C1 segment of cervical spinal cord (tissue), 14 donors: ENCODE results near the gene ELF1.
"Not testable (repeated sequence)": the region's sequence is repeated elsewhere in the genome, so short reads cannot be mapped to it uniquely, and the experiment has no call there.

Source experiments
- DNase-seq, 14 donors: peaks; one replicate each; lab custom pipeline; 2025; lab: John Stamatoyannopoulos, UW

The ELF1 gene

DNA sequence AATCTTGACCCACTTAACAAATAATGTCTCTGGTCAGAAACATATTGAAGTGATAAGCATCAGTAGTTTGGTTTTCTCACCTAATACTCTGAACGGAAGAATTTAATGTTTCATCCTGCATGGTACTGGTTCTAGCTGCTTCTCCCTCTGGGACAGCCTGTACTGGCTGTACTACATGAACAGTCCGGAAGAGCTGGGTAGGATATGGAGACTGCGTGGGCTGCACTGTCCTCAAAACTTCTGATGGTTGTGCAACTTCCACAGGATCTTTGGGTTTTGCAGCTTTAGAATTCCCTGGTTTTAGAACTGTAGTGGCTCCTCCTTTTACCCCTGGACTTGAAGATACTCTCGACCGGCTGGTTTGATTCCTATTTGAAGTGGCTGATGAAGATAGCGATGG, 78.3 kb downstream of the ELF1 start:
- DNase-seq, result no peak

DNA sequence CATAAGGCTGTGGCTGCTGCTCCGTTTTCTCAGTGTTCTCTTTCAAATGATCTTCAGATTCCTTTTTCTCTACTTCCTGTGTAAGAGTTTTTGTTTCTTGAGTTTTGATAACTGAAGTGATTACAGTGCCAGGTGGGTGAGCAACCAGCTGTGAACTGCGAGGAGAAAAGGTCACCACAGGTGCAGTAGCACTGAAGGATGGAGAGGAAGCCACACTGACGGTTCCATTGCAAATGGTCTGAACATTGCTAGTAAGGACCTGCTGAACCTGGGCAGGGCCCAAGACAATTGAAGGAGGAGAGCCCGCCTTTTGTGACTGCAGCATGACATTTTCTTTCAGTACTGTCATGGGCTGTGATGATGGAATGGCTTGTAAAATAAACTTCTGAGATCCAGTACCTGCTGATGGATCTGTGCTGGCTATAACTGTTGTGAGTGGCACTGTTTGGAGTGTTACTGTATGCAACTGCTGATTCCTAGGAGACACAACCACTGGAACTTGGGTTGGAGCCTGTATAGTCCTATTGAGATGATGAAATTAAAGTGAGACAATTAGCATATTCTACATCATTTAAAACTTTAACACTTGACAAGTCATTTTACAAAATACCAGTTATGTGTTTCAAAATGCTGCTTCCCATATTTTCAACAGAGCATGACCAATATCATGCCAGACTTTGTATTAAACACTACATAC, 85.5 kb downstream of the ELF1 start:
- DNase-seq, result no peak

DNA sequence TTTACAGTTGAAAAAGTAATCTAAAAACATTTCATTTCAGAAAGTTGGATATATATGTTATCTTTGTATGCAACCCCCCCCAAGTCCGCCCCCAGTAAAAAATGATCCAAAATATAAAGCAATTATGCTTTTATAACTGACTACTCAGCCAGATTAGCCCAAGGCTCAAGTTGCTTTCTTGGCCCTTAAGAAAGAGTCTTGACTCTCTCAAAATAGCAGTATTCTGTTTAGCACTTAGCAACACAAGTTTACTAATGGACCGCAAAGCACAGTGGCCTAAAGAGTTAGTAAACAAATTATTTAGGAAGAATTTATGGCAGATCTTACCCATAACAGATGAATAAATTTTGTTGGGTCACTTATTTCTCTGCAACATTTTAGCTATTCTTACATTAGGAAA, 86.9 kb downstream of the ELF1 start:
- no peak for DNase-seq

DNA sequence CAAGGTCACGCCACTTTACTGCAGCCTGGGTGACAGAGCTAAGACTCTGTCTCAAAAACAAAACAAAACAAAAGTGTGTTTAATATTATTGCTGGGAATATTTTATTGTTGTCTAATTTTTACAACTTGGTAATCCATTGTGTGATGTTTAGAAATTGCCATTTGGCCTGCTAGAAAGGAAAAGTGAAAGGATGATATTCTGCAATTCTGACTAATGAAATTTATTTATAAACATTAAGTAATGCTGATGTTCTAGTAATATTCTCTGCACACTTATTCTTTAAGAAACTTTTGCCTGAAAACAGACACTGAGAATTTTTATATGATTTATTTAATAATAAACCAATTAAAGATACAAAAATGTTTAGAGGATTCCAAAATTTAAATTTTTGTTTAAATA, 87.4 kb downstream of the ELF1 start:
- no peak for DNase-seq

DNA sequence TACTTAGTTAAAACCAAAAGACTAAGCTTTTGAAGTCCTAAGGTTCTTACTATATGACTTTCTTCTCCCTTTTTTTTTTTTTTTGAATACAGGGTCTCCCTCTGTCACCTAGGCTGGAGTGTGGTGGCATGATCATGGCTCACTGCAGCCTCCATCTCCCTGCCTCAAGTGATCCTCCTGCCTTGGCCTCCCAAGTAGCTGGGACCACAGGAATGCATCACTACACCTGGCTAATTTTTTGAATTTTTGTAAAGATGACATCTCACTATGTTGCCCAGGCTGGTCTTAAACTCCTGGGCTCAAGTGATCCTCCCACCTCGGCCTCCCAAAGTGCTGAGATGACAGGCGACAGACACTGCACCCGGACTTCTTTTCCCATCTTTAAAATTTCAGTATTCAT, 89.2 kb downstream of the ELF1 start:
- DNase-seq, result not testable (repeated sequence)

DNA sequence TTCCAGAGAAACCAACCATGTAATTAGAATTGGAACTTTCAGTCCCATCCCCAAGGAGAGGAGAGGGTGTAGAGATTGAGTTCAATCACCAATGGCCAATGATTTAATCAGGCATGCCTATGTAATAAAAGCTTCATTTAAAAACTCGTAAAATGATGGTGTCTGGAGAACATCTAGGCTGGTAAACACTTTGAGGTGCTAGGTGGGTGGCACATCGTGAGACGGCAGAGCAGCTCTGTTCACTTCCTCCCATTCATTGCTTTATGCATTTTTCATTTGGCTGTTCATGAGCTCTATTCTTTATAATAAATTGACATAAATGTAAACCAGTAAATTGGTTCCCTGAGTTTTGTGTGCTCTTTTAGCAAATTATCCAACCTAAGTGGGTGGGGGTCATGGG, 90.1 kb downstream of the ELF1 start:
- DNase-seq, result no peak

DNA sequence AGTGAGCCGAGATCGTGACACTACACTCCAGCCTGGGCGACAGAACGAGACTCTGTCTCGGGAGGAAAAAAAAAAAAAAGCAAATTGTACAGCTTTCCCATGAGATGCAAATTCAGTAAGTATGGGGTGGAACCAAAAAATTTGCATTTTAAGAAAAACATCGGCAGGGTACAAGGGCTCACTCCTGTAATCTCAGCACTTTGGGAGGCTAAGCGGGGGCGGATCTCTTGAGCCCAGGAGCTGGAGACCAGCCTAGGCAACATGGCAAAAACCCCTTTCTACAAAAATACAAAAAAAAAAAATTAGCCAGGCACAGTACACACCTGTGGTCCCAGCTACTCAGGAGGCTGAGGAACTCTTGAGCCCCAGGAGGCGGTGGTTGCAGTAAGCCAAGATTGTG, 91.2 kb downstream of the ELF1 start:
- DNase-seq, result no peak

DNA sequence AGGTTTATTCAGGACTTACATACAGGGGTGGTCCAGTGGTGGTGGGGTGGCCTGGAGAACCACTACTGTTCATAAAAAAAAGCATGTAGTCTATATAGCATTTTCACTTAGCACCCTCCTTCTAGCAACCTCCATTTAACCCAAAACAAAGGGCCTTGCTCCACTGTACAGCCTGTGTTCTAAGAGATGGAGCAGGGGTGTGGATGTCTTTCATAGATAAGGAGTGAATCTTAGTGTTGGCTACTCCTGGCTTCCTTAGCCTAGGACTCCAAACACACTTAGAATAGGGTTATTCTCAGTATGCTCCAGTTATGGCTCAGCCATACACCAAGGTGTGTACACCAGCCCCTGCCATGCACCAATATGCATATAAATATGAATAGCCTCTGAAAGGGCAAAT, 95.2 kb downstream of the ELF1 start:
- DNase-seq, result no peak

DNA sequence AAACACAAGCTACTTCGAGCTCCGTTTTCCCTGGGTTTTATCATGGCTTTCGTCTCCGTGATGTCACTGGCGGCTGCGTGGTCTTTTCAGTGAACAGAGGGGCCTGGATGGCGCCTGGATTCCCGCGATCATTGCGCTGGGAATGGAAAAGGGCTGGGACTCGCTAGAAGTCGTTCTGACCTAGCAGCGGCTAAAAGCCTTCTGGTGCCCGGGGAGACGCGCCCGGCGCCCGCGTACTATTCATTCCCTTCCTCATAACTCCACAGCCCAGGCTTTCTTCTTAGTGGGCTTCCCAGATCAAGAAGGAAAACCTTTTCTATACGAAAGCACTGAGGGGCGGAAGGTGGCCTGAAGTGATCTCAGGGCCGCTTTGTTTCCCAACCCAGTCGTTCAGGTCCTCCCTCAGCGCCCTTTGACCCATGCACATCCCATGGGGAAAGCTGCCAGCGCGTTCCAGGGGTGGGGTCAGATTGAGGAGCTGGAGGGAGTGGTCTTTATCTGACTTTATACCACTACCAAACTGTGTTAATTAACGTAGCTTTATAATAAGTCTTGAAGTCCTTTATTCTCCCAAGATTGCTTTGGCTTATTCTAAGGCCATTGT, 96.6 kb downstream of the ELF1 start:
- peak in 1 of 14 donors; percentile 2 for DNase-seq

DNA sequence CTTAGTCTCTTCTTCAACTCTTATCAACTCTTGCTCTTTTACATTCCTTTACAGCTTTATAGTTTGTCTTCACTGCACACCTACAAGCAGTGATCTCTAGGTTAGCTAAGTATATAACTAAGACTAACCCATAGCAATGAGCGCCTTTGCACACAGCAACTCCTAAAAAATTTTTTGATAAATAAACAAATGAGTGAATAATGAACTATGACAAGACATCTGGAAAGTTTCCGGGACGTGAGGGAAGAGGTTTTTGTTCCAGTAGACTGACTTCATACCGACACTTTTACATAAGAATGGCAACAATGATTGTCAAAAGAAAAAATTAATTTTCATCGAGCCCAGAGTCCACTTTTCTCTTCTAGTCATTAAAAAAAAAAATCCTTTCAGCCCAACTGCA, 98.3 kb downstream of the ELF1 start:
- DNase-seq, result peak in 1 of 14 donors; percentile 27

DNA sequence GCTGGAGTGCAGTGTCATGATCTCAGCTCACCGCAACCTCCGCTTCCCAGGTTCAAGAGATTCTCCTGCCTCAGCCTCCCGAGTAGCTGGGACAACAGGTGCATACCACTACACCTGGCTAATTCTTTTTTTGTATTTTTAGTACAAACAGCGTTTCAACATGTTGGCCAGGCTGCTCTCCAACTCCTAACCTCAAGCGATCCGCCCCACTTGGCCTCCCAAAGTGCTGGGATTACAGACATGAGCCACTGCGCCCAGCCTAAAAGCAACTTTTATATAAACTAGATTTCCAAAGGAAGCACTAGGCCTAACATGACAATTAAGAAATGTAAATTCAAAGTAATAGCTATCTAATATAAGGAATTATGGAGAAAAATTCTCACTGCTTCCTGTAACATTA, 99.2 kb downstream of the ELF1 start:
- DNase-seq, result not testable (repeated sequence)

DNA sequence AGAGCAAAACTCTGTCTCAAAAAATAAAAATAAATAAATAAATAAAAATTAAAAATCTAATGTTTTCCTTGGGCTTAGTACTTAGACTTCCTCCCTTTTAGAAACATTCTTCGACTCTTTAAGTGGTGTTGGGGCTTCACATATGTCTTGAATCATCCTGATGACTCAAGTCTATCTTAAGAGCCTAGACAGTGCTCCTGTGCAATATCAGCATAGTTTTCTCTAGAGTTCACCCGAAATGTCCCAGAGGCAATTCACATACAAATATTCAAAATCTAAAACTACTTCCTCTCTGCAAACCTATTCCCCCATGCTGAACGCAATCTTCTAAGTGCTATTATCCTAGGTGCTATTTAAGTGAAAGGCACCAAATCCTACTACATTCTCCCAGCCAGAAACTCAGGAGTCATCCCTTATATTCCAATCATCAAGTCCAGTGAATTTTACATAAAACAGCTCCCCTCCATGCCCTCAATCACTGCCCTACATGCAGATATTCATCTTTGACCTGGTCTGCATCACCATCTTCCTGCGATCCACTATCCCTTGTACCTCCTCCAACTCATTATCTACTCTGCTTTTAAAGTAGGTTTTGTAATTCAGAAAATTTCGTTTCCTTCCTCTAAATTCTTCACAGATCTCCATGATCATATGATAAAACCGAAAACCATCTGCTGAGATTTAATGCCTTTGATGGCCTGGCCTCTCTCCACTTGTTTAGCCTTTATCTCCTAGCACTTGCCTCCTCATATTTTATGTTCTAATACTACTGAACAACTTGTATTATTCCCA, 102.7 kb downstream of the ELF1 start:
- DNase-seq, result no peak

DNA sequence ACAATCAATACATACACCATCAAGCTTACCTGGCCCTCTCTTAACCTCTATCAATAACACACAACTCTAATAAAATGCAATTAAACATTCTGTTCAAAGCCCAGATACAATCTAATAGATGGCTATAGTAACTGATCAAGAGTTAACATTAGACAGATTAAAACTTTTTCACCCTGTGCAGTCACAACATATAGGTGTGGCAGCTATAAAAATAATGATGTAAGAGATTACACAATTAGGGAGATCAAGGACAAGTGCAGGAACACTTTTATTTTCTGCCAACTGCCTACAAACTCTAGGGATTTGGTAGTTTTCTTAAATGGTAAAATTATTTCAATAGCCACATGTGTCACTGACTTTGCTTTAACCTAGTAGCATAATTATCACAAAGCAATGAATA, 104.3 kb downstream of the ELF1 start:
- DNase-seq, result not testable (repeated sequence)

DNA sequence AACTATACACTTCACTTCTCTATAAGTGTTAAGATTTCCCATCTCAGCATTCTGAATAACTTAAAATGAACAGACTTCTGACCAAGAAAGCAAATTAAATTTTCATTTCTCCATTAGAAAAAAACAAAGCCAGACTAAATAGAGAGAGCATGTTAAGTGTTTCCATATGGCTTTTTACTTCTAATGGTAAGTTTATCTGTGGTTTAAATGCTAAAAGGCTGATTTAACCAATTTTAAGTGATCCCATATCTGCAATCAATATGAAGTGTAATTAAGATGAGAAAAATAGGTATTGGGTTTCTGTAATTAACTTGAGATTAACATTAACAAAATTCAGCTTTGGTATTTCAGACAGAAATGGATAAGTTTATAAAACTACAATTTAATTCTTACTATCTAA, 107.8 kb downstream of the ELF1 start:
- DNase-seq, result no peak

DNA sequence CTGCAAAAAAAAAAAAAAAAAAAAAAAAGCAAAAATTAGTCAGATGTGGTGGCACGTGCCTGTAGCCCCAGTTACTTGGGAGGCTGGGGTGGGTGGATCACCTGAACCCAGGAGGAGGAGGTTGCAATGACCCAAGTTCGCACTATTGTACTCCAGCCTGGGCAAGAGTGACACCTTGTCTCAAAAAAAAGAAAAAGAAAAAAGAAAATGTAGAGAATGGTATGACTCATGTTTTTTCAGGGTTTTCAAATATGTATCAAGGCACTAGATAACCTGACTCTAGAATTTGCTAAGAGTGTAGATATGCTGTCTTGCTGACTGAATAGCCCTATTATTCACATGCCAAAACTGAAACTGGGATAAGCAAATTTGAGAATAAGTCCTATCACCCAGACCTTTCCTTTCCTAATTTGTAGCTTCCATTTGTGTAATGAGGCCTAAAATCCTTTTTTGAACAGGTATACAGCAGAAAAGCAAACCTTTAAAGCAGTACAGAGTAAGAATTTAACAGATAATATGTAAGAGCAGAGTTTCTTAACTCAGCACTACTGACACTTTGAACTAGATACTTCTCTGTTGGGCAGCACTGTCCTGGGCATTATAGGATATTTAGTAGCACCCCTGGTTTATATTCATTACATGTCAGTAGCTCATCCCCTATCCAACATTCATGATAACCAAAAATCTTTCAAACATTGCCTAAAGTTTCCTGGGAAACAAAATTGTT, 108.6 kb downstream of the ELF1 start:
- DNase-seq, result no peak

DNA sequence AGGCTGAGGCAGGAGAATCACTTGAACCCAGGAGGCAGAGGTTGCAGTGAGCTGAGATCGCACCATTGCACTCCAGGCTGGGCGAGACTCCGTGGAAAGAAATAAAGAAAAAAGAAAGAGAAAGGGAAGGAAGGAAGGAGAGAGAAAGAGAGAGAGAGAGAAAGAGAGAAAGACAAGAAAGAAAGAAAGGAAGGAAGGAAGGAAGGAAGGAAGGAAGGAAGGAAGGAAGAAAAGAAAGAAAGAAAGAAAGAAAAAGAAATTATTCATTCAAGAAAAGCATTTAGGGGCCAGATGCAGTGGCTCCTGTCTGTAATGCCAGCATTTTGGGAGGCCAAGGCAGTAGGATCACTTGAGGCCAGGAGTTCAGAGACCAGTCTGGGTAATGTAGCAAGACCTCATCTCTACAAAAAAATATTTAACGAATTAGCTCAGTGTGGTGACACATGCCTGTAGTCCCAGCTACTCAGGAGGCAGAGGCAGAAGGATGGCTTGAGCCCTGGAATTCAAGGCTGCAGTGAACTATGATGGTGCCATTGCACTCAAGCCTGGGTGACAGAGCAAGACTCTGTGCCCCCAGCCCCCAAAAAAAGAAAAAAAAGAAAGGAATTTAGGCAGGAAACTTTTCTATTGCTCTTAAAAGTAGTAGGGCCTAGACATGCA, 109.4 kb downstream of the ELF1 start:
- DNase-seq, result not testable (repeated sequence)

DNA sequence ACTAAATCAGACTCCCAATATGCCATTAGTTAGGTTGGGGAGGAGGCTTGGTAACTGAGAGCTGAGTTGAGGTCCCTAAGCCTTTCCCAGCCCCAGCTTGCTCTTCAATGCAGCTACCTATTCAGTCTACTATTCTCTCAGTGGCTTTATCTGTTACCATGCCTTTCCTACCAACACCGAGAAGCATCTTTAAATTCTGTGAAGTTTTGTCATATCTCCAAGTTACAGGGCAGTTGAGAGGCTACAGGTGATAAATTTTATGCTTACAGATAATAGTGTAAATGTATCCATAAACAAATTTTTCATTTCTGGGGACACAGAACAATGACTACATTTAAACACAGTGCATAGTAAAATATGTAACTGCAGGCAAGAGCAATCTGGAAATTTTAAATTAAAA, 110.6 kb downstream of the ELF1 start:
- DNase-seq, result no peak

DNA sequence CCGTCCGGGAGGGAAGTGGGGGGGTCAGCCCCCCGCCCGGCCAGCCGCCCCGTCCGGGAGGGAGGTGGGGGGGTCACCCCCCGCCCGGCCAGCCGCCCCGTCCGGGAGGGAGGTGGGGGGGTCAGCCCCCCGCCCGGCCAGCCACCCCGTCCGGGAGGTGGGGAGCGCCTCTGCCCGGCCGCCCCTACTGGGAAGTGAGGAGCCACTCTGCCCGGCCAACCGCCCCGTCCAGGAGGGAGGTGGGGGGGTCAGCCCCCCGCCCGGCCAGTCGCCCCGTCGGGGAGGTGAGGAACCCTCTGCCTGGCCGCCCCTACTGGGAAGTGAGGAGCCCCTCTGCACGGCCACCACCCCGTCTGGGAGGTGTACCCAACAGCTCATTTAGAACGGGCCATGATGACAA, 118.1 kb downstream of the ELF1 start:
- not testable (repeated sequence) for DNase-seq

DNA sequence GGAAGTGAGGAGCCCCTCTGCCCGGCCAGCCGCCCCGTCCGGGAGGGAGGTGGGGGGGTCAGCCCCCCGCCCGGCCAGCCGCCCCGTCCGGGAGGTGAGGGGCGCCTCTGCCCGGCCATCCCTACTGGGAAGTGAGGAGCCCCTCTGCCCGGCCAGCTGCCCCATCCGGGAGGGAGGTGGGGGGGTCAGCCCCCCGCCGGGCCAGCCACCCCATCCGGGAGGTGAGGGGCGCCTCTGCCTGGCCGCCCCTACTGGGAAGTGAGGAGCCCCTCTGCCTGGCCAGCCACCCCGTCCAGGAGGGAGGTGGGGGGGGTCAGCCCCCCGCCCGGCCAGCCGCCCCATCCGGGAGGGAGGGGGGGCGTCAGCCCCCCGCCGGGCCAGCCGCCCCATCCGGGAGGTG, 118.5 kb downstream of the ELF1 start:
- DNase-seq, result not testable (repeated sequence)

DNA sequence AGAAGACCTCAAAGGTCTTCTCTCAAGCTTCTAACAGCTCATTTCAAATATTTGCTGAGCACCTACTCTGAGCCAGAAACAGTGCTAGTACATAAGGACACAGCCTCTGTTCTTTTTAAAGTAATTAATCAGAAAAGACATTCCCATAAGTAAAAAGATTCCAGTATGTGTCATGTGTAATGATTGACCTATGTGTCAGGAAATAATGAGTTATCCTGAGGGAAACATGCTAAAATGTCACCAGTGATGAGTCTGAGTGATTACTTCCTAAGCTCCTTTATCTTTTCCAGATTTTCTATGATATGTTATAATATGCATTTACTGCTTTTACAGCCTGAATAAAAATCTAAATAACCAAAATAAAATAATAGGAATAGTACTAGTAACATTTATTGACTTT, 122.1 kb downstream of the ELF1 start:
- DNase-seq, result no peak
